Coronary artery (tissue), 2 donors: ENCODE measurements around the gene COA7.
"Not testable (repeated sequence)": the region's sequence is repeated elsewhere in the genome, so short reads cannot be mapped to it uniquely, and the experiment has no call there.

Experiments used
- DNase-seq: peaks from one replicate; pipeline ENCODE4 v3.0.0-alpha.2; 2017; ENCODE audit warnings: low spot score
- H3K27ac ChIP-seq, 2 donors: fragments of 200-600 bp; sonication (generic); one replicate each; pipeline ENCODE4 v1.5.1; 2016 to 2019
- H3K4me3 ChIP-seq: fragments of 200-600 bp; sonication (generic); 2 replicates; pipeline ENCODE4 v1.5.1; 2016; ENCODE audit warnings: mild to moderate bottlenecking, moderate library complexity
- CTCF ChIP-seq: fragments of 200-600 bp; sonication (generic); IDR thresholded peaks from one replicate; pipeline ENCODE4 v1.5.1; 2019; ENCODE audit warnings: antibody characterized with exemption

The COA7 gene

GRCh38 chr1:52723260-52723659 is 25.1 kb upstream of the COA7 start:
- Histone ChIP-seq H3K27ac (no peak overlapping the region), H3K4me3 (no peak overlapping the region)
- TF ChIP-seq CTCF, result no peak
- DNase-seq, result no peak

- not testable (repeated sequence) for H3K4me3 ChIP-seq, DNase-seq, H3K27ac ChIP-seq
Measured at GRCh38 chr1:52715296-52715695, 17.1 kb upstream of the COA7 start.

GRCh38 chr1:52713590-52713989 is 15.4 kb upstream of the COA7 start:
- TF ChIP-seq CTCF, result no peak
- no peak overlapping the region for H3K27ac ChIP-seq
- DNase-seq, result no peak
- H3K4me3 ChIP-seq, result no peak overlapping the region

GRCh38 chr1:52709016-52709415 is 10.9 kb upstream of the COA7 start:
- TF ChIP-seq CTCF, result no peak
- Histone ChIP-seq H3K4me3 (no peak overlapping the region), H3K27ac (no peak overlapping the region)
- DNase-seq, result no peak

- TF ChIP-seq CTCF, result no peak
- no peak for DNase-seq
- Histone ChIP-seq H3K27ac (peak overlapping the region in 1 of 2 donors; percentile 45), H3K4me3 (no peak overlapping the region)
Measured at GRCh38 chr1:52707927-52708655, 9.9 kb upstream of the COA7 start.

GRCh38 chr1:52706941-52707926 is 9.1 kb upstream of the COA7 start:
- no peak for DNase-seq
- Histone ChIP-seq H3K27ac (peak overlapping the region in 1 of 2 donors; percentile 45), H3K4me3 (no peak overlapping the region)
- TF ChIP-seq CTCF, result no peak

GRCh38 chr1:52706136-52706670 is 8.1 kb upstream of the COA7 start:
- no peak for TF ChIP-seq CTCF
- no peak for DNase-seq
- H3K27ac ChIP-seq, result no peak overlapping the region
- H3K4me3 ChIP-seq, result no peak overlapping the region
